AG04449 (cell line): ENCODE measurements around the gene SLC15A5.

Experiments used
- CTCF ChIA-PET: fragments of 350-600 bp; formaldehyde crosslinking; extraction: SDS; loops from one replicate; lab custom pipeline; 2021; ENCODE audit warnings: antibody characterized with exemption; lab: Yijun Ruan, JAX
- POLR2A ChIA-PET: fragments of 400-600, 350-600 bp; formaldehyde crosslinking; extraction: SDS; loops from one replicate; lab custom pipeline; 2020; ENCODE audit warnings: antibody characterized with exemption, inconsistent platforms; lab: Yijun Ruan, JAX
- DNase-seq: peaks from one replicate; pipeline ENCODE4 v3.0.0-alpha.2; 2010; ENCODE audit warnings: low read depth, low spot score
- H3K4me3 ChIP-seq: 2 replicates; pipeline ENCODE4 v1.5.1; 2011; ENCODE audit warnings: low read depth, mild to moderate bottlenecking, control low read depth, low read length
- TF ChIP-seq, protein P1 (sequence below): IDR thresholded peaks from one replicate; pipeline ENCODE4 v1.5.1; 2011; ENCODE audit warnings: mild to moderate bottlenecking, moderate library complexity, low read length, control low read depth, inconsistent platforms; ENCODE audit not compliant: insufficient read depth; ENCODE audit errors: missing control alignments

The SLC15A5 gene

GRCh38 chr12:16310934-16311333 lies 33.4 kb upstream of the SLC15A5 start:
- ChIA-PET POLR2A (no interaction called here), CTCF (no interaction called here)
- TF ChIP-seq, protein P1, sequence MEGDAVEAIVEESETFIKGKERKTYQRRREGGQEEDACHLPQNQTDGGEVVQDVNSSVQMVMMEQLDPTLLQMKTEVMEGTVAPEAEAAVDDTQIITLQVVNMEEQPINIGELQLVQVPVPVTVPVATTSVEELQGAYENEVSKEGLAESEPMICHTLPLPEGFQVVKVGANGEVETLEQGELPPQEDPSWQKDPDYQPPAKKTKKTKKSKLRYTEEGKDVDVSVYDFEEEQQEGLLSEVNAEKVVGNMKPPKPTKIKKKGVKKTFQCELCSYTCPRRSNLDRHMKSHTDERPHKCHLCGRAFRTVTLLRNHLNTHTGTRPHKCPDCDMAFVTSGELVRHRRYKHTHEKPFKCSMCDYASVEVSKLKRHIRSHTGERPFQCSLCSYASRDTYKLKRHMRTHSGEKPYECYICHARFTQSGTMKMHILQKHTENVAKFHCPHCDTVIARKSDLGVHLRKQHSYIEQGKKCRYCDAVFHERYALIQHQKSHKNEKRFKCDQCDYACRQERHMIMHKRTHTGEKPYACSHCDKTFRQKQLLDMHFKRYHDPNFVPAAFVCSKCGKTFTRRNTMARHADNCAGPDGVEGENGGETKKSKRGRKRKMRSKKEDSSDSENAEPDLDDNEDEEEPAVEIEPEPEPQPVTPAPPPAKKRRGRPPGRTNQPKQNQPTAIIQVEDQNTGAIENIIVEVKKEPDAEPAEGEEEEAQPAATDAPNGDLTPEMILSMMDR = no peak
- no peak overlapping the region for H3K4me3 ChIP-seq
- no peak for DNase-seq

DNA sequence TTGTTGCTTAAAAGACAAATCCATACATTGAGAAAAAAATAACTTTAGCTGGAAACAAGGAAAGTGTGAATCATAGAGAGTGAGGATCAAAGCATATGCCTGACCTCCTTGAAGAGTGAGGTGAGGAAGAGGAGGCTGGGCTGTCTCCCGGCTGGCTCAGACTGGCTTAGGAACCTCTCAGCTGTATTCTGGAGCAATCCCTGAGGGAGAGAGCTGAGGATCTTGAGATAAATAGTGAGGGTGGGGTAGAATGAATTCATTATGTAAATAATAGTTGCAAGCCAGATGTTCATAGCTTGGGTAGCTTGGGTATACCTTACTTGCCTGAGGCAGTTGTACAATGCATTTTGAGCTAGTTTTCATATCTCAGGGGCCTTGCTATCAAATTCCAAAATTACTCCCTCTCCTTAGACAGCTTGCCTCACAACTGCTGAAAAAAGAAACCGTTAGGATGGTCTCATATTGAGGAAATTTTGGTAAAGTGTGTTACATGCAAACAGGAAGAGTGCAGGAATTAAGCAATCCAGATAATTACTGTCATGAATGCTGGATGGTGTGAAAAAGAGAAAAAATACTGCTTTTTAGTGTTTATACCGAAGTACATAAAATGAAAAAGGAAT lies 30.5 kb upstream of the SLC15A5 start:
- H3K4me3 ChIP-seq = no peak overlapping the region
- DNase-seq = no peak
- POLR2A ChIA-PET = no interaction called here
- CTCF ChIA-PET = no interaction called here
- TF ChIP-seq, protein P1 = no peak

DNA sequence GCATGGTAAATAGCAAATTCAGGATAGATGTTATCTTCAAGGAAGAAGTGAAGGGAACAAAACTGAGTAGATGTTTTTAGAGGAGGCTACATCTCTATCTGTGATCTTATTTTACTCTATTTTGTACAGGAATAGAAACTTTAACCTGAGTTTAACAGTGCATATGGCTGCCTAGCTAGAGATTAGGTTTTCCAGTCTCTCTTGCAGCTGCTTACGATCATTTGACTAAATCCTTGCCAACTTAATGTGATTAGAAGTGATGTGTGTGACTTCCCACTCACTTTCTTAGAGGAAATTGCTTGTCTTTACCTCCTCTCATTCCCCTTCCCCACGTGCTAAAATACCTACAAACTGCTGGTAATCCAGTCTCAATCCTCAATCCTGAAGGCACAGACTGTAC lies 26.5 kb upstream of the SLC15A5 start:
- POLR2A ChIA-PET = no interaction called here
- CTCF ChIA-PET = no interaction called here
- no peak for DNase-seq
- TF ChIP-seq, protein P1 = no peak
- no peak overlapping the region for H3K4me3 ChIP-seq

- POLR2A ChIA-PET = no interaction called here
- TF ChIP-seq, protein P1 = no peak
- CTCF ChIA-PET = no interaction called here
Observed at GRCh38 chr12:16300736-16301135, 23.3 kb upstream of the SLC15A5 start.

DNA sequence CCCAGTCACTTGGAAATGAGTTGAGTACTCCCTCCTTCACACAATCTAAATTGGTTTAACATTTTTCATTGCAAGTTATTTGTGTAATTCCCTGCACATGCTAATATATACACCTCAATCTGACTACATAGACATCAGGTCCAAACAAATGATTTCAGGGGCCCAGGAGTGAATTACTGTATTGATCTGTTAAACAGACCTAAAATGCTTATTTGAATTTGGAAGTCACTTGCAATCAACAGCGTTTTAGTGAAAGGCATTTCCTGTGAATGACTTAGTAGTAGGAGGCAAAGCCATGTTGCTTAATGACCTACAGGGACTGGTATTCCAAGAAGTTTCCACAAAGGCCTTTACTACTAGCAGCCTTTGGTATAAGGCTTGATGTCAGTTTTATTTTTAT lies 22.6 kb upstream of the SLC15A5 start:
- ChIA-PET POLR2A (no interaction called here), CTCF (no interaction called here)
- no peak overlapping the region for H3K4me3 ChIP-seq
- no peak for DNase-seq
- TF ChIP-seq, protein P1 = no peak

More at GRCh38 chr12:16300736-16301135, 23.3 kb upstream of the SLC15A5 start:
- DNase-seq = no peak
- no peak overlapping the region for H3K4me3 ChIP-seq

DNA sequence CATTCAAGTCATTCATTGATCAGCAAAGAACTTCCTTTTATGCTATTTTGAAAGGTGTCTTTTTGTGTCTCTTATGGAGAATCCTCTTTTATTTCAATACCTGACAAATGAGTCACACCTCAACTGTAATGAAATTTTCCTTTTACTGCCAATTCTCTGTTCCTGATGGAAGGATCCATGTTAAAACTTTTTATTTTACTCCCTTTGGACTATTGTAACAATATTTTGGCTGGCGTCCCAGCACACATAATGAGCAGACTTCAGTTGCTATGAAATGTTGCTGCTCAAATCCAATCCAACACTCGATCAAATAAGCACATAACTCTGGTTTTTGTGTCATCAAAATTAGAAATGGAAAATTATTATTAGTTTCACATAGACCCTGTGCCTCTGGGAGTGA lies 21.9 kb upstream of the SLC15A5 start:
- H3K4me3 ChIP-seq = no peak overlapping the region
- no peak for DNase-seq
- TF ChIP-seq, protein P1 = no peak
- CTCF ChIA-PET = no interaction called here
- POLR2A ChIA-PET = no interaction called here
